Measurements from ENCODE around the gene PARD3.

The PARD3 gene

GRCh38 chr10:34643620-34644019, 171.5 kb downstream of the PARD3 start:
- no peaks in the 10 kb centered on the region for H3K27me3 ChIP-seq (ENCODE audit: low read length)
- no peaks in the 10 kb centered on the region for H3F3A ChIP-seq (ENCODE audit: insufficient read depth)
- no peak overlapping the region for H3K4me3 ChIP-seq (ENCODE audit: insufficient read depth, low read length, poor library complexity, severe bottlenecking)
- no peak overlapping the region for H2AFZ ChIP-seq (ENCODE audit: low read depth, low read length, severe bottlenecking)
- no peak overlapping the region for H3K27ac ChIP-seq (ENCODE audit: low read depth, low read length)
- H4K20me1 ChIP-seq (ENCODE audit: low read depth, low read length): no peaks in the 10 kb centered on the region
- H3K9ac ChIP-seq (ENCODE audit: low read length): no peak overlapping the region
- H3K4me2 ChIP-seq (ENCODE audit: low read depth, low read length, poor library complexity, severe bottlenecking): no peak overlapping the region
- no peaks in the 10 kb centered on the region for H3K79me2 ChIP-seq (ENCODE audit: insufficient read depth, low read length)
- H3K36me3 ChIP-seq (ENCODE audit: low read length): no peaks in the 10 kb centered on the region
- no peak for TF ChIP-seq EZH2phosphoT487 (conservative IDR thresholded peaks at IDR 0.05; ENCODE audit: low read length)
- no peak for TF ChIP-seq CTCF (IDR thresholded peaks at IDR 0.05; ENCODE audit: insufficient read depth, low read length, poor library complexity, severe bottlenecking)
- no peaks in the 10 kb centered on the region for H3K9me3 ChIP-seq (ENCODE audit: insufficient read depth, low read length)
- no peaks in the 10 kb centered on the region for H3K9me2 ChIP-seq (replicated peaks; ENCODE audit: insufficient read depth, low read length)

- Histone ChIP-seq H3K79me2 (ENCODE audit: insufficient read depth, low read length) (no peaks in the 10 kb centered on the region), H4K20me1 (ENCODE audit: low read depth, low read length) (no peaks in the 10 kb centered on the region), H3K27ac (ENCODE audit: low read depth, low read length) (no peak overlapping the region), H2AFZ (ENCODE audit: low read depth, low read length, severe bottlenecking) (no peak overlapping the region), H3K36me3 (ENCODE audit: low read length) (no peaks in the 10 kb centered on the region), H3K9me2 (replicated peaks; ENCODE audit: insufficient read depth, low read length) (no peaks in the 10 kb centered on the region), H3K9ac (ENCODE audit: low read length) (no peak overlapping the region), H3F3A (ENCODE audit: insufficient read depth) (no peaks in the 10 kb centered on the region), H3K9me3 (ENCODE audit: insufficient read depth, low read length) (no peaks in the 10 kb centered on the region), H3K4me2 (ENCODE audit: low read depth, low read length, poor library complexity, severe bottlenecking) (no peak overlapping the region), H3K4me3 (ENCODE audit: insufficient read depth, low read length, poor library complexity, severe bottlenecking) (no peak overlapping the region), H3K27me3 (ENCODE audit: low read length) (no peaks in the 10 kb centered on the region)
- TF ChIP-seq EZH2phosphoT487 (conservative IDR thresholded peaks at IDR 0.05; ENCODE audit: low read length) (no peak), CTCF (IDR thresholded peaks at IDR 0.05; ENCODE audit: insufficient read depth, low read length, poor library complexity, severe bottlenecking) (no peak)
Observed at GRCh38 chr10:34641913-34642558, 173.1 kb downstream of the PARD3 start.

GRCh38 chr10:34641147-34641912, 173.8 kb downstream of the PARD3 start:
- Histone ChIP-seq H2AFZ (ENCODE audit: low read depth, low read length, severe bottlenecking) (no peak overlapping the region), H3K27me3 (ENCODE audit: low read length) (no peaks in the 10 kb centered on the region), H3K9me2 (replicated peaks; ENCODE audit: insufficient read depth, low read length) (no peaks in the 10 kb centered on the region), H3K9me3 (ENCODE audit: insufficient read depth, low read length) (no peaks in the 10 kb centered on the region), H3K4me3 (ENCODE audit: insufficient read depth, low read length, poor library complexity, severe bottlenecking) (no peak overlapping the region), H3K27ac (ENCODE audit: low read depth, low read length) (no peak overlapping the region), H3K36me3 (ENCODE audit: low read length) (no peaks in the 10 kb centered on the region), H3K4me2 (ENCODE audit: low read depth, low read length, poor library complexity, severe bottlenecking) (no peak overlapping the region), H3K9ac (ENCODE audit: low read length) (no peak overlapping the region), H3F3A (ENCODE audit: insufficient read depth) (no peaks in the 10 kb centered on the region), H4K20me1 (ENCODE audit: low read depth, low read length) (no peaks in the 10 kb centered on the region), H3K79me2 (ENCODE audit: insufficient read depth, low read length) (no peaks in the 10 kb centered on the region)
- TF ChIP-seq EZH2phosphoT487 (conservative IDR thresholded peaks at IDR 0.05; ENCODE audit: low read length) (no peak), CTCF (IDR thresholded peaks at IDR 0.05; ENCODE audit: insufficient read depth, low read length, poor library complexity, severe bottlenecking) (no peak)
